Measurements from ENCODE around the gene BAZ1B.
"Not testable (repeated sequence)": the region's sequence is repeated elsewhere in the genome, so short reads cannot be mapped to it uniquely, and the experiment has no call there.

BAZ1B gene

DNA sequence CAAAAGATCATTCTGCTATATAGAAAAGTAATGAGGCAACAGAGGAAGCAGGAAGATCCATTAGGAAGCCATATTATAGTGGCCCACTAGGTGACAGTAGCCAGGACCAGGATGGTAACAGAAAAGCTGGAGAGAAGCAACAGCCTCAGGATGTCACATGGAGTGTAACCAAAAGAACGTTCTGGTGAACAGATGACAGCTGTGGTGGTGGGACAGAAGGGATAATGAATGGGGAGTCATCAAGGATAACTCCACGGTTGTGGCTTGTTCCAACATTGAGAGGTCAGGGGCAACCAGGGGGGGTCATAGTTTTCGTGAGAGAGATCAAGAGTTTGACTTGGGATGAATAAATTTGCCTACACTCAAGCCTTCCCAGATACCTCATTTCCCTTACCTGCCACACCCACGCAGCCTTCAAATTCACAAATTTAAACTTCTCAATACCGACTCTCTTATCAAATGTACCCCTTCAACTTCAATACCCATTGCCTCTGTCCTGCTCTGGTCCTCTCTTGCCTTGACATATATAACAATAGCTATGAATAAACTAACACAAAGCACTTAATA lies 47.0 kb upstream of the BAZ1B start:
- DNase-seq (no peak), ATAC-seq (ENCODE audit: insufficient read depth, low read depth) (no peak)
- peaks cover 48% of the 10 kb centered on the region for H3K36me3 ChIP-seq (ENCODE audit: insufficient read depth, low read length)
- TF ChIP-seq EZH2 (IDR thresholded peaks at IDR 0.05; ENCODE audit: borderline replicate concordance, low read depth, low read length, severe bottlenecking) (no peak), CTCF (IDR thresholded peaks at IDR 0.05; ENCODE audit: borderline replicate concordance, extremely low read depth, low read length, poor library complexity, severe bottlenecking) (peak; percentile 4)
- H3K79me2 ChIP-seq (ENCODE audit: insufficient read depth, low read length): 0 out of 2 replicates have a peak, but pooled peaks cover 2% of the 10 kb centered on the region
- H3K9me3 ChIP-seq (ENCODE audit: insufficient read depth, low read length, severe bottlenecking): no peaks in the 10 kb centered on the region
- H3K4me3 ChIP-seq (ENCODE audit: low read depth in 1 of 2, low read length in 2 of 2): no peak overlapping the region
- H3K9ac ChIP-seq (ENCODE audit: low read depth, low read length): no peak overlapping the region
- peaks cover 9% of the 10 kb centered on the region; the same call in 1 of the 2 replicates for H4K20me1 ChIP-seq (ENCODE audit: insufficient read depth, low read length)
- H3K4me2 ChIP-seq (ENCODE audit: insufficient read depth, low read length): no peak overlapping the region
- no peak overlapping the region for H3K27ac ChIP-seq (ENCODE audit: low read length)
- no peaks in the 10 kb centered on the region for H3K27me3 ChIP-seq (ENCODE audit: insufficient read depth, low read length, poor library complexity)
- peaks cover 39% of the 10 kb centered on the region for H3K4me1 ChIP-seq (ENCODE audit: insufficient read depth, low read length)
- no peak overlapping the region for H2AFZ ChIP-seq (ENCODE audit: low read depth, low read length)

GRCh38 chr7:73567846-73568685 lies 46.0 kb upstream of the BAZ1B start:
- Histone ChIP-seq H3K4me2 (ENCODE audit: insufficient read depth, low read length) (peak overlapping the region; percentile 31), H3K9me3 (ENCODE audit: insufficient read depth, low read length, severe bottlenecking) (no peaks in the 10 kb centered on the region), H3K27ac (ENCODE audit: low read length) (peak overlapping the region; percentile 66), H3K4me1 (ENCODE audit: insufficient read depth, low read length) (peaks cover 39% of the 10 kb centered on the region), H3K27me3 (ENCODE audit: insufficient read depth, low read length, poor library complexity) (no peaks in the 10 kb centered on the region), H3K9ac (ENCODE audit: low read depth, low read length) (peak overlapping the region; percentile 8; the same call in 1 of the 2 replicates), H2AFZ (ENCODE audit: low read depth, low read length) (no peak overlapping the region), H3K4me3 (ENCODE audit: low read depth in 1 of 2, low read length in 2 of 2) (no peak overlapping the region), H3K36me3 (ENCODE audit: insufficient read depth, low read length) (peaks cover 37% of the 10 kb centered on the region), H3K79me2 (ENCODE audit: insufficient read depth, low read length) (no peaks in the 10 kb centered on the region), H4K20me1 (ENCODE audit: insufficient read depth, low read length) (peaks cover 7% of the 10 kb centered on the region; the same call in 1 of the 2 replicates)
- TF ChIP-seq EZH2 (IDR thresholded peaks at IDR 0.05; ENCODE audit: borderline replicate concordance, low read depth, low read length, severe bottlenecking) (no peak), CTCF (IDR thresholded peaks at IDR 0.05; ENCODE audit: borderline replicate concordance, extremely low read depth, low read length, poor library complexity, severe bottlenecking) (no peak)
- DNase-seq: peak; percentile 66
- ATAC-seq (ENCODE audit: insufficient read depth, low read depth): peak; percentile 86

DNA sequence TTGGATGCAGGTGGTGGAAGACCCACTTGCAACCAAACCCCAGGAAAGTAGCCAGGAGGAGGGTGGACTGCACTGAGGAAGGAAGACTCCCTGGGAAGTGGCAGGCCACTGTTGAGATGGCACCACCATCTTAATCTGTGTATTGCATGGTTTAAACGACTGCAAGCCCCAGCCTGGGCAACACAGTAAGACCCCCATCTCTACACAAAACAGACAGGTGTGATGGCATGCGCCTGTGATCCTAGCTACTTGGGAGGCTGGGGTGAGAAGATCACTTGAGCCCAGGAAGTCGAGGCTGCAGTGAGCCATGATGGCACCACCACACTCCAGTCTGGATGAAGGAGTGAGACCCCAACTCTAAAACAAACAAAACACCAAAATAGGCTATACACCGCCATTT lies 45.0 kb upstream of the BAZ1B start:
- TF ChIP-seq CTCF (IDR thresholded peaks at IDR 0.05; ENCODE audit: borderline replicate concordance, extremely low read depth, low read length, poor library complexity, severe bottlenecking) (no peak), EZH2 (IDR thresholded peaks at IDR 0.05; ENCODE audit: borderline replicate concordance, low read depth, low read length, severe bottlenecking) (no peak)
- Histone ChIP-seq H3K27ac (ENCODE audit: low read length) (peak overlapping the region; percentile 66; the same call in 1 of the 2 replicates), H3K4me3 (ENCODE audit: low read depth in 1 of 2, low read length in 2 of 2) (no peak overlapping the region), H3K79me2 (ENCODE audit: insufficient read depth, low read length) (no peaks in the 10 kb centered on the region), H3K4me1 (ENCODE audit: insufficient read depth, low read length) (peaks cover 39% of the 10 kb centered on the region), H3K36me3 (ENCODE audit: insufficient read depth, low read length) (peaks cover 28% of the 10 kb centered on the region), H3K9ac (ENCODE audit: low read depth, low read length) (no peak overlapping the region), H2AFZ (ENCODE audit: low read depth, low read length) (no peak overlapping the region), H3K9me3 (ENCODE audit: insufficient read depth, low read length, severe bottlenecking) (no peaks in the 10 kb centered on the region), H4K20me1 (ENCODE audit: insufficient read depth, low read length) (0 out of 2 replicates have a peak, but pooled peaks cover 5% of the 10 kb centered on the region), H3K27me3 (ENCODE audit: insufficient read depth, low read length, poor library complexity) (no peaks in the 10 kb centered on the region), H3K4me2 (ENCODE audit: insufficient read depth, low read length) (peak overlapping the region; percentile 31; the same call in 1 of the 2 replicates)
- ATAC-seq (ENCODE audit: insufficient read depth, low read depth) (no peak), DNase-seq (no peak)

- not testable (repeated sequence) for H3K9me3 ChIP-seq (ENCODE audit: insufficient read depth, low read length, severe bottlenecking); H3K27ac ChIP-seq (ENCODE audit: low read length); H3K4me3 ChIP-seq (ENCODE audit: low read depth in 1 of 2, low read length in 2 of 2); DNase-seq; H3K4me2 ChIP-seq (ENCODE audit: insufficient read depth, low read length); H4K20me1 ChIP-seq (ENCODE audit: insufficient read depth, low read length); ATAC-seq (ENCODE audit: insufficient read depth, low read depth); H3K27me3 ChIP-seq (ENCODE audit: insufficient read depth, low read length, poor library complexity); H3K9ac ChIP-seq (ENCODE audit: low read depth, low read length); H3K79me2 ChIP-seq (ENCODE audit: insufficient read depth, low read length); H2AFZ ChIP-seq (ENCODE audit: low read depth, low read length)
- H3K36me3 ChIP-seq (ENCODE audit: insufficient read depth, low read length): peaks cover 22% of the 10 kb centered on the region
- peaks cover 39% of the 10 kb centered on the region for H3K4me1 ChIP-seq (ENCODE audit: insufficient read depth, low read length)
Measured at GRCh38 chr7:73566431-73566830, 44.3 kb upstream of the BAZ1B start.
